ENCODE measurements around the gene MRPL11. TPM values are rescaled to one million over a fixed set of nuclear protein-coding genes. Genes with fewer than 3 reads are reported as not detected.

The MRPL11 gene
- polyA plus RNA-seq, 1 of the 3 experiments (the other 2 are of a cell fraction), result 45.6 TPM

- no peaks in the 10 kb centered on the region for H3K79me2 ChIP-seq (ENCODE audit: insufficient read depth)
- H3K9me3 ChIP-seq, result no peaks in the 10 kb centered on the region
- POLR2A ChIA-PET, result no interaction called here
- CTCF ChIA-PET, result interaction anchor here (0.7 to 22.6 kb wide), 8 partner anchors 8 to 48 kb away, joined by 3 to 617 read pairs (median 8); partner anchors contain the start of genes MRPL11 and NPAS4
- H3K4me1 ChIP-seq (ENCODE audit: control insufficient read depth in 1 of 2, insufficient read depth in 2 of 2, low read depth in 1 of 2, low read length in 1 of 2), result no peaks in the 10 kb centered on the region
- H3K36me3 ChIP-seq (replicated peaks in 1 of 2; ENCODE audit: control insufficient read depth in 1 of 2, insufficient read depth in 2 of 2, low read length in 1 of 2), result no peaks in the 10 kb centered on the region
- no peak for DNase-seq
- WGBS (ENCODE audit: low lambda C conversion rate), result 35% methylated on average over 2 of the region's 2 CpGs
- no peak overlapping the region for H3K27ac ChIP-seq (ENCODE audit: low read depth in 2 of 2, low read length in 1 of 2)
- H3K4me3 ChIP-seq (ENCODE audit: low read depth in 2 of 2, low read length in 1 of 2), result no peak overlapping the region
- H3K9me2 ChIP-seq, result no peaks in the 10 kb centered on the region
- no peak overlapping the region for H2AFZ ChIP-seq (ENCODE audit: low read depth)
- no peak overlapping the region for H3K9ac ChIP-seq
- H3K27me3 ChIP-seq (ENCODE audit: insufficient read depth), result no peaks in the 10 kb centered on the region
- TF ChIP-seq GABPA (IDR thresholded peaks at IDR 0.05; ENCODE audit: low read depth), result no peak
- TF ChIP-seq RAD21 (IDR thresholded peaks at IDR 0.05; ENCODE audit: low read length), result no peak
- TF ChIP-seq RXRA (IDR thresholded peaks at IDR 0.05; ENCODE audit: borderline replicate concordance, low read depth), result no peak
- H3K4me2 ChIP-seq, result no peak overlapping the region
- peaks cover 4% of the 10 kb centered on the region for H3F3A ChIP-seq (replicated peaks; ENCODE audit: insufficient read depth)
- H4K20me1 ChIP-seq (ENCODE audit: insufficient read depth), result no peaks in the 10 kb centered on the region
Observed at GRCh38 chr11:66428933-66429332, 9.7 kb downstream of the MRPL11 start.

GRCh38 chr11:66426314-66426713 is 12.3 kb downstream of the MRPL11 start:
- peaks cover 8% of the 10 kb centered on the region for H4K20me1 ChIP-seq (ENCODE audit: insufficient read depth)
- TF ChIP-seq FOXM1 (IDR thresholded peaks at IDR 0.05; ENCODE audit: low read depth) (no peak), MEF2A (IDR thresholded peaks at IDR 0.05; ENCODE audit: borderline replicate concordance, low read depth) (no peak), YY1 (IDR thresholded peaks at IDR 0.05; ENCODE audit: low read depth) (no peak), USF1 (IDR thresholded peaks at IDR 0.05; ENCODE audit: borderline replicate concordance, low read depth) (no peak), CHD2 (IDR thresholded peaks at IDR 0.05; ENCODE audit: low read length, partially characterized antibody) (no peak), MXI1 (IDR thresholded peaks at IDR 0.05; ENCODE audit: low read depth, low read length) (no peak), FOSL2 (IDR thresholded peaks at IDR 0.05; ENCODE audit: borderline replicate concordance, low read depth) (no peak), JUND (IDR thresholded peaks at IDR 0.05) (no peak), GABPA (IDR thresholded peaks at IDR 0.05; ENCODE audit: low read depth) (no peak), RFX5 (IDR thresholded peaks at IDR 0.05; ENCODE audit: low read length) (no peak), SIN3A (IDR thresholded peaks at IDR 0.05; ENCODE audit: borderline replicate concordance, low read depth, low read length) (no peak), CTCF (IDR thresholded peaks at IDR 0.05) (no peak), RCOR1 (IDR thresholded peaks at IDR 0.05; ENCODE audit: low read length) (no peak), TCF12 (IDR thresholded peaks at IDR 0.05) (no peak), RXRA (IDR thresholded peaks at IDR 0.05; ENCODE audit: borderline replicate concordance, low read depth) (no peak), ELF1 (IDR thresholded peaks at IDR 0.05) (no peak)
- TF ChIP-seq, protein P1, sequence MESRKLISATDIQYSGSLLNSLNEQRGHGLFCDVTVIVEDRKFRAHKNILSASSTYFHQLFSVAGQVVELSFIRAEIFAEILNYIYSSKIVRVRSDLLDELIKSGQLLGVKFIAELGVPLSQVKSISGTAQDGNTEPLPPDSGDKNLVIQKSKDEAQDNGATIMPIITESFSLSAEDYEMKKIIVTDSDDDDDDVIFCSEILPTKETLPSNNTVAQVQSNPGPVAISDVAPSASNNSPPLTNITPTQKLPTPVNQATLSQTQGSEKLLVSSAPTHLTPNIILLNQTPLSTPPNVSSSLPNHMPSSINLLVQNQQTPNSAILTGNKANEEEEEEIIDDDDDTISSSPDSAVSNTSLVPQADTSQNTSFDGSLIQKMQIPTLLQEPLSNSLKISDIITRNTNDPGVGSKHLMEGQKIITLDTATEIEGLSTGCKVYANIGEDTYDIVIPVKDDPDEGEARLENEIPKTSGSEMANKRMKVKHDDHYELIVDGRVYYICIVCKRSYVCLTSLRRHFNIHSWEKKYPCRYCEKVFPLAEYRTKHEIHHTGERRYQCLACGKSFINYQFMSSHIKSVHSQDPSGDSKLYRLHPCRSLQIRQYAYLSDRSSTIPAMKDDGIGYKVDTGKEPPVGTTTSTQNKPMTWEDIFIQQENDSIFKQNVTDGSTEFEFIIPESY (IDR thresholded peaks at IDR 0.05; ENCODE audit: borderline replicate concordance, low read depth), result no peak
- no peak for DNase-seq
- H3K79me2 ChIP-seq (ENCODE audit: insufficient read depth), result no peaks in the 10 kb centered on the region
- no peaks in the 10 kb centered on the region for H3K36me3 ChIP-seq (replicated peaks in 1 of 2; ENCODE audit: control insufficient read depth in 1 of 2, insufficient read depth in 2 of 2, low read length in 1 of 2)
- ChIA-PET POLR2A (no interaction called here), CTCF (interaction anchor here (22.6 kb wide), 1 partner anchor 12 kb away, joined by 617 read pairs; the partner anchor contains the start of gene NPAS4)
- 0 out of 2 replicates have a peak, but pooled peaks cover under 1% of the 10 kb centered on the region for H3K27me3 ChIP-seq (ENCODE audit: insufficient read depth)
- WGBS (ENCODE audit: low lambda C conversion rate), result 79% methylated on average over 7 of the region's 23 CpGs
- H3K9me2 ChIP-seq, result no peaks in the 10 kb centered on the region
- H3K4me1 ChIP-seq (ENCODE audit: control insufficient read depth in 1 of 2, insufficient read depth in 2 of 2, low read depth in 1 of 2, low read length in 1 of 2), result peaks cover 0 to 3% of the 10 kb centered on the region in 2 experiments; a peak in 1 of 4 replicates
- H3K9me3 ChIP-seq, result no peaks in the 10 kb centered on the region
- no peak overlapping the region for H3K4me2 ChIP-seq
- no peak overlapping the region for H3K9ac ChIP-seq
- H3K27ac ChIP-seq (ENCODE audit: low read depth in 2 of 2, low read length in 1 of 2), result no peak overlapping the region
- H3K4me3 ChIP-seq (ENCODE audit: low read depth in 2 of 2, low read length in 1 of 2), result no peak overlapping the region
- no peak overlapping the region for H2AFZ ChIP-seq (ENCODE audit: low read depth)
- H3F3A ChIP-seq (replicated peaks; ENCODE audit: insufficient read depth), result peaks cover 10% of the 10 kb centered on the region

Measured in SK-N-SH (cell line).